ENCODE results near the gene ZNF668.
A peak's percentile ranks its signal among the peaks of the same experiment; 100 is the strongest.
"Not testable (repeated sequence)": the region's sequence is repeated elsewhere in the genome, so short reads cannot be mapped to it uniquely, and the experiment has no call there.

The ZNF668 gene

GRCh38 chr16:31100876-31101641 is 27.0 kb upstream of the ZNF668 start:
- DNase-seq = not testable (repeated sequence)

GRCh38 chr16:31099860-31100638 is 26.0 kb upstream of the ZNF668 start:
- no peak for DNase-seq

DNA sequence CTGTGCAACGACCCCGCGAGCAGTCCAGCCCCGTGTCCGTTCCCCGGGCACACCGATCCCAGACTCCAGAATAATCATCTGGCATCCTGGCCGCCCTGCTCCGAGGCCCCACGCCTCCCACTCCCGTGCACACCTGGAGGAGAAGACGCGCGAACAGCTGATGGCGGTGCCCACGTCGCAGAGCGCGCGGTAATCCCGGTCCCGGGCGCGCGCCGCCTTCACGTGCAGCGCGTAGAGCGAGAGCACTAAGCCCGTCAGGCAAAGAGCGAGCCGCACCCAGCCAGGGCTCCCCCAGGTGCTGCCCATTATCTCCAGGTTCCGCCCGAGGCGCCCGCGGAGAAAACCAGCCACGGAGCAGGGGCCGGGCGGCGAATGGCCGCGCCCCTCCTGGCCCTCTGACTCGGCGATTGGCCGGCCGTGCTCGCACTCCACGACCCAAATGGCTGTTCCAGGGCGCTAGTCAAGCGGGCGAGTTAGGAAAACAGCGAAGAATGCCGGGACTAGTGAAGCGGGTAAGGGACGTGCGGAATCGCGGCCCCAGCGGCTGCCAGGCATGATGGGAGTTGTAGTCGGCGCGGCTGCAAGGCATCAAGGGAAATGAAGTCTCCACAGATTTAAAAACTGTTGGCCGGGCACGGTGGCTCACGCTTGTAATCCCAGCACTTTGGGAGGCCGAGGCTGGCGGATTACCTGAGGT is 20.5 kb upstream of the ZNF668 start, which contains the start of gene VKORC1:
TSS of gene VKORC1 (minus strand) at position 374 of the 697 bp plus-strand sequence. CDS start at position 306, 68 bp downstream.
- peak; percentile 78 for DNase-seq

DNA sequence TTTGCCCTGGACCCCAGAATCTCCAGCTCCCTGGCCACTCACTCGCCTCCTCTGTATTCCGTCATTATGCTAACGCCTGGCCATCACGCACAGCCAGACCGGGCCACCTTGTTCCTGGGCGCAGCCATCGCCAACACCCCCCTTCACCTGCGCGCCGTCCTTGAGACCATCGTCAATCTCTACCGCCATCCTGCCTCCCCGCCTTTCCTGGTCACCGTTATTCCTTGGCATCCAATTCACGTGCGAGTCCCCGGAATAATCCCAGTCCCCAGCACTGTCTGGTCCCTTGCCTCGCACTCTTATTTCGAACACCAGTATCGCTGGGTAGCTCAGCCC is 20.0 kb upstream of the ZNF668 start:
- DNase-seq = no peak

DNA sequence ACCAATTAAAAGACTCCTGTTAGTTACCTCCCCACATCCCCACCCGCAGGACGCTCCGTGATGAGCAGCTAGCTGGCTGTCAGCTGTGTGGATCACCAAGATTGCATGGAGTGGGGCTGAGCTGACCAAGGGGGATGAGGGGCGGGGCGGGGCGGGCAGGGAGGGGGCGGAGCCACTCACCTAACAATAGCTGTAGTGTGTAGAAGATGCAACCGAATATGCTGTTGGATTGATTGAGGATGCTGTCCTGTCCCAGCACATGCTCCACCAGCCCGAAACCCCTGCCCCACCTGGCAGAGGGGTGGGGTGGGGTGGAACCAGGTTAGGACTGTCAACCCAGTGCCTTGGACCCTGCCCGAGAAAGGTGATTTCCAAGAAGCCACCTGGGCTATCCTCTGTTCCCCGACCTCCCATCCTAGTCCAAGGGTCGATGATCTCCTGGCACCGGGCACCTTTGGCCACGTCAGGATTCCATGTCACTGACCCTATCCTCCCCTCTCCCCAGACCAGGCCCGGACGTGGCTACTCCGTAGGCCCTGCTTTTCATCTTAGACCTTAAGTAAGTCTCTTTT is 19.2 kb upstream of the ZNF668 start:
- no peak for DNase-seq

DNA sequence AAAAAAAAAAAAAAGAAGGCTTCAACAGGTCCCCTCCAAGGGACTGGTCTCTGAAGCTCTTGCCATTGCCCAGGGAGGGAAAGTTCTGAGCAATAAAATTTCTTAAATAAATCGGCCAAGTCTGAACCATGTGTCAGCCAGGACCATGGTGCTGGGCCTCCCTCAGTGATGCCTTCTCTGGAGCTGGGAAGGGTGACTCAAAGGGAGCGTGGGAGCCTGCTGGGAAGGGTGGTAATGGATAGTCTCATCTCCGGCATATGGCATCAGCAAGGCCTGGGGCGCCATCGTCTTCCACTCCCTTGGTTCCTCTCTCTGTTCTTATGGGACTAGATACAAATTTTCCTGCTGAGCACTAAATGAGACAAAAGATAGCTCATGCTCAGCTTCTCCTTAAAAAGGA is 18.3 kb upstream of the ZNF668 start:
- DNase-seq = no peak

DNA sequence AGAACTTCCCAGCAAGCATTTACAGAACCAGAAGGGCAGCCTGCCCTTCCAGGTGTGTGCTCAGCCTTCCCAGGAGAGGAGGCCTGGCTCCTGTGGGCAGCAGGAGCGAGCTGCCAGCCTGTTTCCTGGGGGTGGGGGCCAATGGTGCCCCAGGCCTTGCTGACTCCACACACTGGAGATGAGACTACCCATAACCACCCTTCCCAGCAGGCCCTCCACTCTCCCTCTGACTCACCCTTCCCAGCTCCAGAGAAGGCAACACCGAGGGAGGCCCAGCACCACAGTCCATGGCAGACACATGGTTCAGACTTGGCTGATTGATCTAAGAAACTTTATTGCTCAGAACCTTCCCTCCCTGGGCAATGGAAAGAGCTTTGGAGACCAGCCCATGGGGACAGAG is 16.5 kb upstream of the ZNF668 start:
- no peak for DNase-seq

DNA sequence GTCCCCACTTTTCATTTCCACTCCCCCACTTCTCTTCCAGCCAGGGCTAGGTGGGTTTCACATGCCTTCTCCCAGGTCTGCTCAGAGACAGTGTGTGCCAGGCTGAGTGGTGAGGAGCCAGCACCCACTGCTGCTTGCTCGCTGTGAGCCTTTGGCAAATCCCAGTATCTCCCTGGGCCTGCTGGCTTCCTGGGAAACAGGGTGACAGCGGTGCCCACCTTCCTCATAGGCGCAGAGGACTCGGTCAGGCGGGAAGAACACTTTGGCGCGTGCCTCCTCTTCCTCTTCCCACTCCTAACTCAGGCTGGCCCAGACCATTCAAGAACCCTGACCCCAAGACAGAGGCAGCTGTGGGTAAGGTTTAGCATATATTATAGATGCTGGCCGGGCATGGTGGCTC is 15.2 kb upstream of the ZNF668 start:
- no peak for DNase-seq

DNA sequence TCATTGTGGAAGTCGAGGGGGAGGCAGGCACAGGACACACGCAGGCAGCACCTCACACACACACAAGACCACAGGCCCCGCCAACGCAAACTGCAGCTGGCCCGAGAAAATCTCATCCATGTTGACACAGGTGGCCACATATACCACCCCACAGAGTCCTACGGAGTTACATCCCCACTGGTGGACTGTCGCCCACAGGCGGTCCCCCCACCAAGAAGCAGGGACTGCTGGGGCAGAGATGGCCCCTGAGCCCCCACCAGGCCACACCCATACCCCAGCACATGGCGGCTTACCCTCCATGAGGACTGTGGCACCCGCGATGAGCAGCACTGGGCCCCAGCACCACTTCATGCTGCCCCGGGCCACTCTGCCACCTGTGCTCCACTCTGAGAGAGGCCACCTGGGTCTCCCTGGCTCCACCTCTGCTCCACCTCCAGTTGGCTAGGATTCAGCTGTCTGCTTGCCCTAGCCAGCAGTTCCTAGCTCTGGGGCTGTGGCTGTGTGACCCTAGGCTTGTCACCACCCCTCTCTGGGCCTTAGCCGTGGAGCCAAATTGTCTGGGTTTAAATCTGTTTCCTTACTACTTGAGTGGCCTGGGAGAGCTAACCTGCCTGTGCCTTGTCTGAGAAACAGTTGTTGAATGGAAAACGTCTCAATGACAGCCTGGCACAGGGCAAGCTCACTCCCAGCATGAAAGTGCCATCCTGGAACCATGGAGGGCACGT is 14.6 kb upstream of the ZNF668 start, which contains the start of gene PRSS53:
TSS of gene PRSS53 (minus strand) at position 485 of the 725 bp plus-strand sequence. CDS start at position 351, 134 bp downstream.
- DNase-seq = no peak

GRCh38 chr16:31087971-31088370 is 13.9 kb upstream of the ZNF668 start:
- no peak for DNase-seq

DNA sequence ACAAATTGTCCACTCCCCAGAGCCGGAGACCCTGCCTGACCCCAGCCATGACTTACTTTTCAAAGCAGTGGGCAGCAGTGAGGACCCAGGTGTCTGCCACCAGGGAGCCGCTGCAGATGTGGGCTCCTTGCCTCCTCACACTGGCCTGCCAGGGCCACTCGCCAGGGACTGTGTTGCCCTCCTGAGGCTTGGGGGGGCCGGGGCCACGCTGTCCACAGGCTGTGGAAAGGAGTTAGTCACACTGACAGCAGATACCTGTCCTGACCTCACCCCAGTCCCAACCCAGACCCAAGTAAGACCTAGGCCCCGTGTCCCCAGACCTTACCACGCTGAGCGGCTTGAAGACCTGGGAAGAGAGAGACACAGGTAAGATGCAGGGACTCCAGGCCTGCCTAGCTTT is 13.4 kb upstream of the ZNF668 start:
- no peak for DNase-seq

- no peak for DNase-seq
These were observed 12.5 kb upstream of the ZNF668 start for GRCh38 chr16:31086629-31086906.

DNA sequence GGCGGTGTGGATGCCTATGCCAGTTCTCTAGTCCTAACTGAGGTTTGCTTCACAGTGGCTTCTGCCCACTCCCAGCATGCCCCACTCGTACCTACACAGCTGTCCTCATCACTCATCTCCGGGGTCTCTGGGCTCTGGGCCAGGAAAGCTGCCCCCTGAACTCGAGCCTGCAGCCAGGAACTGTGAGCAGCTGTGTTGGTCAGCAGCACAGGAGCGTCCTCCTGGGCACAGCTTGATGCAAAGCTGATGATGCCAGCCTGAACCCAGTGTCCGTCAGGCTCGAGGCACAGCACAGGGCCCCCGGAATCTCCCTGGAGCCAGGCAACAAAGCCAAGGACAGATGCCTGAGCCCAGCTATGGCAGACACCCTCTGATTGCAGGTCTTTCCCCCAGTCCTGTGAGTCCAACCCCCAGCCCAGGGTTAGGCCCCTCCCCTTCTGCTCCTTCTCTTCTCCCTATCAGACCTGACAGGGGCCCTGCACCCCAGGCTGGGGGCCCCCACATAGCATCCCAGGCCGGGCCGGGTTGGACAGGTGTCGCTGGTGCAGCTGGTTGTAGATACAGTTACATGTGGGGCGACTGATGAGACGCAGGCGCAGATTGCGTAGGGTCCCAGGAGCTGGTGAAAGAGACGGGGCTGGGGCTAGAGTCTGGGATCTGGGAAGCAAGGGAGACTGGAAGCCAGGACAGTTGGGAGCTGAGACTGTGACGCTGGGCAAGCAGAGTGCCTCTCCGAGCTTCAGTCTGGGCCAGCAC is 12.0 kb upstream of the ZNF668 start:
- no peak for DNase-seq

DNA sequence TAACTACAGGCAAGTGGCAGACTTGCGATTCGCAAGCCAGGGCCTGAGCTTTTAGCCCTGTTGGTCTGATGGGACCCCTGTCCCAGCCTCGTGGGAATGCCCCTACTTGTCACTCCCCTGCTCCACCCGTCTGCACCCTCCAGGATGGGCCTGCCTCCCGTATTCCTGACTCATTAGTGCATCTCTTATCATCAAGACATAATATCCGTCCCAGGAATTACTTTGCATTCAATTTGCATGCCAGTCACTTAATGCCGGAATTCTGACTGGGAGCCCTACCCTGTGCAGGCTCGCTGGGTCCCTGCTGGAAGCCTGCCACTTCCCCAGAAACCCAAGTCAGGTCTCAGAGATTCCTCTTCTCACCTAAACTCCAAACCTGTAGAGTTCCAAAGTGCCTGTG is 11.4 kb upstream of the ZNF668 start:
- DNase-seq = no peak

DNA sequence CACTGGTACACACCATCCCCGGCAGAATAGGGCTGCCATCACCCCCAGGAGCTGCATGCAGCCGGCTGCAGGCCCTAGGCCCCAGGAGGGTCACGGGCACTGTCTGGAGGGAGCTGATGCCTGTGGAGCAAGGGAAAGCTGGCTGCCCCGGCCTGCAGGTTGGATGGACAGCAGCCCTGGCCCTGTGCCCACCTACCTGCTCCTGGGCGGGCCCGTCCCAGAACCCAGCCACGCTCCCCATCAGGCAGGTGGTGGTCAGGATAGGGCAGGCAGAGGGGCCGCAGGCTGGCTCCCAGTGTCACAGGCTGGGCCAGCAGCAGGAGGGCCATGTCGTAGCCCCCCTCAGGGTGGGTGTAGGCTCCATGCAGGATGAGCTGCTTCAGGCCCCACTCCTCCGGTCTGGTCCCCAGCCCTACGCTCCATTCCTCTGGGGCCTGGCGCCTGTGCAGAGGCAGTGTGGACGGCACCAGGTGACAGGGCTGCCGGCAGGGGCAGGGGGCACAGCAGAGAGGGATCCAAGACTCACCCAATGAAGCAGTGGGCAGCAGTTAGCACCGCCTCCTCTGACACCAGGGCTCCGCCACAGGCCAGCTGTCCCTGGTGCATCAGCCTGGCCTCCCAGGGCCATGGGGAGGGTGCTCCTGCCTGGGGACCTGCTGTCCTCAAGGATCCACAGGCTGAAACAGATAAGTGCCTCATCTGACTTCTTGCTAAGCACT is 10.7 kb upstream of the ZNF668 start:
- no peak for DNase-seq

- no peak for DNase-seq
These were observed 9.9 kb upstream of the ZNF668 start for GRCh38 chr16:31083981-31084380.

- DNase-seq = no peak
These were observed 9.5 kb upstream of the ZNF668 start for GRCh38 chr16:31083556-31083955.

DNA sequence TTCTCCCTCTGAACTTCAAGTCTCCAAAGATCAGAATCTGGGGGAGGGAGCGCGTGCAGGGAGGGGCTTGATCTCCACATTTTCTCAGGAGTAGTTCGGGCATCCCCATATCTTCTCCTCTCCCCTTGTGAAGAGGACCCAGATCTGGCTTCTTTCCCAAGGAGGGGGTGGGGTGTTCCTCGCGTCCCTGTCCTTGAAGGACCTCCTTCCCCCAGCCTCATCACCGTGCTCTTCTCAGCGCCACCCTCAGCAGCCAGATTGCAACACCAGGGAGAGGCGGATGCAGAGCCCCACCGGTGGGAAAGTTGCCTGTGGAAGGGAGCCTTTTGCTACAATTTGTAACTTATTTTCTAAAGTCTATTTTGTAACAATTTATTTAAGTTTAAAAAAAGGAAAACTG is 9.0 kb upstream of the ZNF668 start:
- DNase-seq = no peak

GRCh38 chr16:31082368-31083045 is 8.5 kb upstream of the ZNF668 start:
- DNase-seq = no peak

All from T-helper 9 cell (primary cell).